NCI-H2196 (cell line): Measurements from ENCODE around the gene PNPLA7.
"Not testable (repeated sequence)": the region's sequence is repeated elsewhere in the genome, so short reads cannot be mapped to it uniquely, and the experiment has no call there.

Experiments
- DNase-seq: peaks from one replicate; lab custom pipeline; 2025; ENCODE audit not compliant: unreplicated experiment; lab: John Stamatoyannopoulos, UW

PNPLA7 gene

GRCh38 chr9:137575716-137576411 is 25.7 kb upstream of the PNPLA7 start:
- no peak for DNase-seq

- DNase-seq, result no peak
These were observed 25.1 kb upstream of the PNPLA7 start for GRCh38 chr9:137575364-137575715.

DNA sequence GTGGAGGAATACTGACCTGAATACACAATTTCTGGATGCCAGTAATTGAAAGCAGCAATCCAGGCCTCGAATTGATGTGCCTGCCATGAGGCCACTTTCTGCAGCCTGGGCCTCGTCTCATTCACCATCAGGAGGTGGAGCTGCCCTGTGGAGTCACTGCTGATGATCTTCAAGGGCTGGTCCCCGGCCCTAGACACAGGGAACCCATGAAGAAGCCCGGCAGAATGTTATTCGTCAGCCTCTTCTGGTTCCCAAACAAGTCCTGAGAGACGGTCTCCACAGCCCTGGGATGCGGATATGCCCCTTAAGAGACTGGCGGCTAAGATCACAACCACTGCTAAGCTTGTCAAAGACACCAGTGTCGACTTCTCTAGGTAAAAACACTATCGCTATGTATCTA is 24.0 kb upstream of the PNPLA7 start:
- DNase-seq, result no peak

DNA sequence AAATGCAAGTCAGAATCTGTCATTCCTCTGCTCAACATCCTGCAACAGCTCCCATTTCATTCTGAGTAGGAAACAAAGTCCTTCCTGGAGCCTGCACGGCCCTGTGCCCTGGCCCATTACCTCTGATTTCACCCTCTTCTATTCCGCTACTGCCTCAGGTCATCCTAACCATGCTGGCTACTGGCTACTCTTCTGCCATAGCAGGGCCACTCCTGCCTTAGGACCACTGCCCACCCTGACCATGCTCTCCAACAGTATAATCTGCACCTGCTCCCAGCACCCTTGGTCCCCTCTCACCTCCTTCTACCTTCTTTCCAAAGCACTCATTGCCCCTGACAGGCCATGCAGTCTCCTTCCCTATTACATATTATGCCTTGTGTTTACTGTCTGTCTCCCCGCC is 20.4 kb upstream of the PNPLA7 start:
- no peak for DNase-seq

GRCh38 chr9:137569609-137570203 is 19.5 kb upstream of the PNPLA7 start:
- DNase-seq, result no peak

DNA sequence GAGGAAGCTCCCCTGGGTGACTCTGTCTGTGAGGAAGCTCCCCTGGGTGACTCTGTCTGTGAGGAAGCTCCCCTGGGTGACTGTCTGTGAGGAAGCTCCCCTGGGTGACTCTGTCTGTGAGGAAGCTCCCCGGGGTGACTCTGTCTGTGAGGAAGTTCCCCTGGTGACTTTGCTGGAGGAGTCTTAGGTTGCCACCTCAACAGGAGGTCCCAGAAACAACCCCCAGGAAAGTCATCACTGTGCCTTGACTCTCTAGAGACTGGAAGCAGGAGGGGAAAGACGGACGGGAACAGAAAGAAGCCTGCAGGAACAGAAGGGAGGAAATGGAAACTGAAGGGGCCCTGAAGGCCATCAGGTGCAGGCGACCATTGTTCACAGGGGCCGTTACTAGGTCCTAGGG is 18.2 kb upstream of the PNPLA7 start:
- DNase-seq, result not testable (repeated sequence)

DNA sequence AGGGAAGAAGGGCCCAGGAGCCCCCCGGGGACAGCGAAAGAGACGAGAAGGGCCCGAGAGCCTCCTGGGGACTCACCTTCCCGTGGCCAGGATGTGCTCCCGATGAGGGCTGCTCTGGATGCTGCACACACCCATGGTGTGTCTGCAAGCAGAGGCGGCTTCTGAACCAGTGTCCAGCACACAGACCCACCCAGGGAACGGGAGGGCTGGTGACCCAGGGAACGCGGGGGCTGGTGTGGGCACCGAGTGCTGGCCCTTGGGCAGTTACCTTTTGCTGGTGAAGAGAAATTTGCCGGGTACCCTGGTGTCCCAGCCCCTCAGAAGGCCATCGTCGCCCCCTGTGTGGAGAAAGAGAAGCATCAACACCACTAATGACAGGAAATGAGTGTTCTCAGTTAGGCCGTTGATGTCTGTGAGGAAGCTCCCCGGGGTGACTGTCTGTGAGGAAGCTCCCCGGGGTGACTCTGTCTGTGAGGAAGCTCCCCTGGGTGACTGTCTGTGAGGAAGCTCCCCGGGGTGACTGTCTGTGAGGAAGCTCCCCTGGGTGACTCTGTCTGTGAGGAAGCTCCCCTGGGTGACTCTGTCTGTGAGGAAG is 14.7 kb upstream of the PNPLA7 start:
- DNase-seq, result no peak

DNA sequence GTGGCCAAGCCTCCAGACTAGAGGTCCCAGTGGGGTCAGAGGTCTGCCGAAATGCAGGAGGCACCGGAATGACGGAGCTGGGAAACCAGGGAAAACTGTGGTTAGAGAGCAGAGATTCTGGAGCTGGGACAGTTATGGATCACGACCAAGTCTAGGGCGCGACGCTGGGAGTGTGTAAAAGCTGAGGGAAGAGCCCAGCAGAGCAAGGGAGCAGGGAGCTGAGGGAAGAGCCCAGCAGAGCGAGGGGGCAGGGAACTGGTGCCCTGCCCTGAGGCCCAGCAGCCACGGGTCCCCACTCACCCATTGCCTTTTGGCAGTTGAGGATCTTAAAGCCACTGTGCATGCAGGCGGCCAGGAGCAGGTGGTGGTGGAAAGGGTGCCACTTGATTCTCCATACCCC is 13.9 kb upstream of the PNPLA7 start:
- DNase-seq, result no peak

DNA sequence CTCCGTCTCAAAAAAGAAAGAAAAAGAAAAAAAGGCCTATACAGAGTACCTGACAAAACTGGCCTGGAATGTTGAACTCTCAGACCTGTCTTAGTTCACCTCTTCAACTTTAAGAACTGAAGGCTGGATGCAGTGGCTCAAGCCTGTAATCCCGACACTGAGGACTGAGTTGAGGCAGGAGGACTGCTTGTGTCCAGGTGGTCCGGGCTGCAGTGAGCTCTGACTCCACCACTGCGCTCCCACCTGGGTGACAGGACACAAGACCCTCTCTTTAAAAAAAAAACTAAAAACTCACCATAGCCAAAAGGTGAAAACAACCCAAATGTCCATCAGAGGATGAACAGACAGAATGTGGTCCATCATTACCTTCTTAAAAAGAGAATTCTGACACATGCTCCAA is 7.9 kb upstream of the PNPLA7 start:
- DNase-seq, result no peak

DNA sequence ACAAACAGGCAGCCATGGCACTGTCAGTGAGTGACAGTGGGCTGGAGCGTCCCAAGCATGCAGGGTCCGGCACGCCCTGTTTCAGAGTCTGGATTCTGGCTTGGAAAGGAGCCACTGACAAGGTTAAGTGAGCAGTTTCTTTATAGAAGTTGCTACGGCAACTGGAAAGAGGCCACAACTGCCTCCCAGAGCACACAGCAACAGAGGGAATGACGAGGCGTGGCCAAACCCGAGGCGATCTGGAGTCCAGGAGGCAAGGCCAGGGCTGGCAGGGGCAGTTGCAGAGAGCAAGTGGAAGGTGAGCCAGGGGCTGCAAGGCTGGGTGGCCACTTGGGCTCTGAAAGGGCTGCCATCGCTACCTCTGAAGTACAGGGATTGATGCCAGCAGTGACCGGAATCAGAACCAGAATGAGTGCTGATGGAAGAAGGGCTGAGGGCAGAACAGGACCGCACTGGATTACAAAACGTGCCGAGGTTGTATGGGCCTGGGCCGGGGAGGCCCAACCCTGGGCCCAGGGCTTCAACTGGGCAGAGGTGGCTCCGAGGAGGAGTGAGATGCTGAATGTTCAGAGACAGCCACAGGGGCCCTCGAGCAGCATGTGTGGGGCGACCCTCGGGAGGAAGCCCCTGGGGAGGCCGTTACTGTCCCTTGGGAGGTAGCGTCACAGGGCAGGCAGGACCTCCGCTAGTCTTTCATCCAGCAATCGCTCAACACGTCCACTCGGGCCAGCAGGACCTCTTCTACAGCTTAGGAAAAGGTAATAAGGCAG is 6.1 kb upstream of the PNPLA7 start:
- peak; percentile 45 for DNase-seq

- DNase-seq, result no peak
These were observed 5.0 kb upstream of the PNPLA7 start for GRCh38 chr9:137555179-137555578.

- DNase-seq, result no peak
These were observed 4.1 kb upstream of the PNPLA7 start for GRCh38 chr9:137554349-137554748.

DNA sequence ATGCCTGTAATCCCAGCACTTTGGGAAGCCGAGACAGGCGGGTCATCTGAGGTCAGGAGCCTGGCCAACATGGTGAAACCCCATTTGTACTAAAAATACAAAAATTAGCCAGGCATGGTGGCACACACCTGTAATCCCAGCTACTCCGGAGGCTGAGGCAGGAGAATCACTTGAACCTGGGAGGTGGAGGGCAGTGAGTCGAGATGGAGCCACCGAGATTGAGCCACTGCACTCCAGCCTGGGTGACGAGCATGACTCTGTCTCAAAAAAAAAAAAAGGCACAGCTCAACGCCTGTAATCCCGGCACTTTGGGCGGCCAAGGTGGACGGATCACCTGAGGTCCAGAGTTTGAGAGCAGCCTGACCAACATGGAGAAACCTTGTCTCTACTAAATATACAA is 3.5 kb upstream of the PNPLA7 start:
- DNase-seq, result not testable (repeated sequence)

DNA sequence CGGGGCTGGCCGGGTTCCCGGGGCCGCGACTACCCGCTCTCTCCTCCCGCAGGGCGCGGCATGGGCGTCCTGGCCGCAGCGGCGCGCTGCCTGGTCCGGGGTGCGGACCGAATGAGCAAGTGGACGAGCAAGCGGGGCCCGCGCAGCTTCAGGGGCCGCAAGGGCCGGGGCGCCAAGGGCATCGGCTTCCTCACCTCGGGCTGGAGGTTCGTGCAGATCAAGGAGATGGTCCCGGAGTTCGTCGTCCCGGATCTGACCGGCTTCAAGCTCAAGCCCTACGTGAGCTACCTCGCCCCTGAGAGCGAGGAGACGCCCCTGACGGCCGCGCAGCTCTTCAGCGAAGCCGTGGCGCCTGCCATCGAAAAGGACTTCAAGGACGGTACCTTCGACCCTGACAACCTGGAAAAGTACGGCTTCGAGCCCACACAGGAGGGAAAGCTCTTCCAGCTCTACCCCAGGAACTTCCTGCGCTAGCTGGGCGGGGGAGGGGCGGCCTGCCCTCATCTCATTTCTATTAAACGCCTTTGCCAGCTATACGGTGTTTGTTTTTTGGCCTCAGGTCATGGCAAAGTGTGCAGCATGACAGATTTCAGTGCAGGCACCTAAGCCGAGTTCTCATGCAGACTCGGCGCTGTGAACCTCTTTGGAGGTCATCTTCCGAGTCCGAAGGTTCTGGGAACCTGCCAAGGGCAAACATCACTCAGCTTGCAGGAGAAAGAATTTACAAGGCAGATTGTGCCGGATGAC is 2.0 kb upstream of the PNPLA7 start:
- no peak for DNase-seq

DNA sequence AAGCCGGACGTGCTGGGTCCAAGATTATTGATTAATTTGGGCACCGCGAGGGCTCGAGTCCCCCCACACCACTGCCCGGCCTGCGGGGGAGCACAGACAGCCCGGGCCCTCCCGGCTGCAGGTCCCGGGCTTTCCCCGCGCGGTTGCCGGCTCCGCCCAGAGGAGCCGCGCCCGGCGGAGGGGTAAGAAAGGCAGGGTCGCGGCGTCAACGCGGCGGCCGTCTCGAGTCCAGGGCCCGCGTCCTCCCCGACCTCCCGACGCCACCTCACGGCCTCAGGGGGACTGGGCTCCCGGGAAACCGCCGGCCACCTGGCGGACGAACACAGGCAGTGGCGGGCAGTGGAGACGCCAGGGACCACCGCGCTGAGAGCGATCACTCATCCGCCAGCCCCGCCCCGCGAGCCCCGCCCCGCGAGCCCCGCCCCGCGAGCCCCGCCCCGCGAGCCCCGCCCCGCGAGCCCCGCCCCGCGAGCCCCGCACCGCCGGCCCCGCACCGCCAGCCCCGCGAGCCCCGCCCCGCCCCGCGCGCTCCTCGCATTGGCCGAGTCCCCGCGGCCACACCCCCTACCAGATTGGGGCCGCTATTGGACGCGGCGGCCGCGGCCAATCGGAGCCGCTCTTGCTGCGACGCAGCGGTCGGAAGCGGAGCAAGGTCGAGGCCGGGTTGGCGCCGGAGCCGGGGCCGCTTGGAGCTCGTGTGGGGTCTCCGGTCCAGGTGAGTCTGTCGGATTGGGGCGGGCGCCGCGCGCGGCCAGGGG is 1.2 kb upstream of the PNPLA7 start, which contains the start of gene MRPL41:
Gene MRPL41, plus strand, starts transcription at position 616 of the 758 bp plus-strand sequence. CDS start 203 bp downstream, outside the sequence.
- peak; percentile 95 for DNase-seq

DNA sequence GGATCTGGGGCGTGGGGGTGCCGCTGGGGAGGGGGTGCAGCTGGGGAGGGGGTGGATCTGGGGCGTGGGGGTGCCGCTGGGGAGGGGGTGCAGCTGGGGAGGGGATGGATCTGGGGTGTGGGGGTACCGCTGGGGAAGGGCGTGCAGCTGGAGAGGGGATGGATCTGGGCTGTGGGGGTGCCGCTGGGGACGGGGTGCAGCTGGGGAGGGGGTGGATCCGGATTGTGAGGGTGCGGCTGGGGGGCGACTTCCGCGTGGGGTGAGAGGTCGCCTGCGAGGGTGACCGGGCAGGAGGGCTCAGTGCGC is 709 bp upstream of the PNPLA7 start:
- not testable (repeated sequence) for DNase-seq

DNA sequence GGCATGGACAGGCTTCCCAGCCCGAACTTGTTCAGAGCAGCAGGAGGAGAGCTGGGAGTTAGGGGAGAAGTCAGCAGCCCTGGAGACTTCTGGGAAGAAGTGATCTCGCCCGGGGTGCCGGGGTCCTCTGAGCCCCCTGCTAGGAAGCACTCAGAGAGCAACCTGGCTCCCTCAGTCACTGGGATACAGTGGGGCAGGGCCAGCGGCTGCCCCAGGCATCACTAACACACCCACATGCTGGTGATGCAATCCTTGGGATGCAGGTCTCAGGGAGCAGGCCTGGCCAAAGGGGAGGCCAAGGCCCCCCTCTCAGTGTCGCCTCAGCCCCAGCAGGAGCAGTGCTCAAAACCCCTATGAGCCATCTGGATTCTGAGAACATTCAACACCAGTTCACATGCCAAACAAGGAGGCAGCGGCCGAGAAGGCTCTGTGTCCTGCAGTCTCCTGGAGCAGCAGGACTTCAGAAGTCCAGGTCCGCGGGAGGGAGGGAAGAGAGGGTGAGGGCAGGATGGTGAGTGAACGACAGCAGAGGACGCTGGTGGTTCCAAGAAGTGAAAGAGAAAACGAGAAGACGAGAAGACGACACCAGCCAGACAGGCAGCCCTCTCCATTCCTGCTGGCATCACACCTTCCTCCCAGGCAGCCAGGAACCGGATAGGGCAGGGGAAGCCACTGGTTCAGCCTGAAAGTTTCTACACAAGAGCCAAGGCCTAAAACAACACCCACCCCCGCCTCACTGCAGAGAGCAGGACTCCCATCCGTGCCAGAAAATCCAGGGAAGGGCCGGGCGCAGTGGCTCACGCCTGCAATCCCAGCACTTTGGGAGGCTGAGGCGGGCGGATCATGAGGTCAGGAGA is 2.3 kb downstream of the PNPLA7 start:
- no peak for DNase-seq

- no peak for DNase-seq
These were observed 5.1 kb downstream of the PNPLA7 start for GRCh38 chr9:137545123-137545522.

DNA sequence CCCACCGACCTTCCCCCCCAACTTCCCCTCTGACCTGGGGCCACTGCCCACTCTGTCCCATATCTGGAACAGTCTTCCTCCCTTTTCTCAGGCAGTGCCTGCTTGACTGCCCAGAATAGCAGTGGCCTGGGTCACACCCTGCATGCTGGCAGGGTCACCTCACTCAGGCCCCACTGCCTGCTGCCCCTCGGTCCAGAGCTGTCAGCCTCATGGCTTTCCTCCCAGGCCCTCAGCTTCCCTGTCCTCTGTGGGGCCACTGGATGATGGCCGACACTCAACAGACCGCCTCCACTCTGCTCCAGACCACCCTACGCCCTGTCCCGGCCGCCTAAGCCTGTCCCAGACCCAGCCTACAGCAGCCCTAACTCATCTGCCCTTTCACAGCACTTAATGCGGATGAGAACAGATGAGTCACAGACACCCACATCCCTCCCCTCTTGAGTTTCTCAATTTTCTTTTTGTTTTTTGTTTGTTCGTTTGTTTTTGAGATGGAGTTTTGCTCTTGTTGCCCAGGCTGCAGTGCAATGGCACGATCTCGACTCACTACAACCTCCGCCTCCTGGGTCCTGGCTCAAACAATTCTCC is 5.9 kb downstream of the PNPLA7 start:
- no peak for DNase-seq
